Panc1 (cell line): ENCODE data around the gene ADPRH. TPM values are rescaled to one million over a fixed set of nuclear protein-coding genes. Genes with fewer than 3 reads are reported as not detected.

Experiments
- ATAC-seq: fragments of 200-7000 bp; cut with Tn5 transposase; 2 replicates; pipeline ENCODE4 v1.9.1; 2020; ENCODE audit warnings: mild to moderate bottlenecking, moderate library complexity
- BruUV-seq: library from RNA; stranded (reverse); fragments of 400-500 nt; replicated peaks from 2 replicates; lab custom pipeline; 2021; lab: Mats Ljungman, UMichigan
- CTCF ChIA-PET: fragments of 300-600 bp; sonication (Branson Sonifier 250); formaldehyde crosslinking; loops from one replicate; lab custom pipeline; 2022; ENCODE audit warnings: antibody characterized with exemption; lab: Charles Lee
- POLR2A ChIA-PET: fragments of 300-600 bp; sonication (Branson Sonifier 250); formaldehyde crosslinking; loops from one replicate; lab custom pipeline; 2022; ENCODE audit warnings: antibody characterized with exemption; lab: Charles Lee
- DNase-seq: peaks from one replicate; pipeline ENCODE4 v3.0.0-alpha.2; 2010; ENCODE audit warnings: low read depth, low spot score
- H3K27ac ChIP-seq: 2 replicates; pipeline ENCODE4 v1.5.1; 2011; ENCODE audit warnings: mild to moderate bottlenecking, low read length, inconsistent platforms
- H3K27me3 ChIP-seq: fragments of 200-500 bp; sonication (Bioruptor generic); 2 replicates; pipeline ENCODE4 v1.6.0; 2014; ENCODE audit warnings: low read length, inconsistent platforms; ENCODE audit not compliant: control insufficient read depth, insufficient read depth
- H3K36me3 ChIP-seq: fragments of 200-500 bp; sonication (Bioruptor generic); 2 replicates; pipeline ENCODE4 v1.5.1; 2014; ENCODE audit warnings: inconsistent platforms, mild to moderate bottlenecking, low read length, moderate library complexity; ENCODE audit not compliant: control insufficient read depth, insufficient read depth
- H3K4me1 ChIP-seq: 2 replicates; pipeline ENCODE4 v1.5.1; 2011; ENCODE audit warnings: inconsistent platforms, mild to moderate bottlenecking, low read length, moderate library complexity; ENCODE audit not compliant: control insufficient read depth, insufficient read depth
- H3K4me3 ChIP-seq, 2 experiments: 2 replicates each; pipeline ENCODE4 v1.5.1; 2011 to 2012; ENCODE audit warnings: low read depth in 2 of 2, low read length in 2 of 2, mild to moderate bottlenecking in 2 of 2, inconsistent platforms in 1 of 2, moderate library complexity in 1 of 2
- H3K9me3 ChIP-seq: fragments of 200-500 bp; sonication (Bioruptor generic); 2 replicates; pipeline ENCODE4 v1.5.1; 2014; ENCODE audit warnings: low read depth, mild to moderate bottlenecking, inconsistent platforms, low read length, moderate library complexity; ENCODE audit not compliant: control insufficient read depth, insufficient read depth
- POLR2AphosphoS5 ChIP-seq: IDR thresholded peaks from 2 replicates; pipeline ENCODE4 v1.6.1; 2012; ENCODE audit warnings: mild to moderate bottlenecking, low read depth, low read length, moderate library complexity
- SIN3A ChIP-seq: IDR thresholded peaks from 2 replicates; pipeline ENCODE4 v1.6.1; 2012; ENCODE audit warnings: low read depth, mild to moderate bottlenecking, low read length, moderate library complexity, borderline replicate concordance; ENCODE audit not compliant: insufficient read depth
- TCF7L2 ChIP-seq: IDR thresholded peaks from 2 replicates; pipeline ENCODE4 v1.6.1; 2011; ENCODE audit warnings: mild to moderate bottlenecking, low read depth, low read length, inconsistent platforms
- in situ Hi-C: cut with HindIII; loops from 2 replicates; pipeline ENCODE4 v1.10.0; 2016; ENCODE audit warnings: low sequenced_read_pairs, low pct_unique_long_range_greater_than_20kb
- intact Hi-C: fragments of 100-400 bp; cut with micrococcal nuclease; formaldehyde crosslinking; loops from one replicate; pipeline ENCODE4 v1.10.0; 2022; ENCODE audit not compliant: unreplicated experiment
- total RNA-seq: library from RNA; stranded (reverse); gene quantifications from one replicate; pipeline ENCODE4 v1.2.1, GENCODE V29; 2021; ENCODE audit not compliant: unreplicated experiment
- TF ChIP-seq, protein P1 (sequence below), 2 experiments: IDR thresholded peaks; 2 replicates each; pipeline ENCODE4 v1.6.1; 2011 to 2012; ENCODE audit warnings: low read depth in 2 of 2, control low read depth in 1 of 2, low read length in 1 of 2, mild to moderate bottlenecking in 1 of 2, moderate library complexity in 1 of 2; ENCODE audit not compliant: insufficient read depth in 1 of 2
- TF ChIP-seq, protein P2 (sequence below): fragments of 450-650 bp; IDR thresholded peaks from 2 replicates; pipeline ENCODE4 v1.5.1; 2017; ENCODE audit warnings: mild to moderate bottlenecking

The ADPRH gene
- total RNA-seq, 1 experiment from 2014 or later = 7.8 TPM

DNA sequence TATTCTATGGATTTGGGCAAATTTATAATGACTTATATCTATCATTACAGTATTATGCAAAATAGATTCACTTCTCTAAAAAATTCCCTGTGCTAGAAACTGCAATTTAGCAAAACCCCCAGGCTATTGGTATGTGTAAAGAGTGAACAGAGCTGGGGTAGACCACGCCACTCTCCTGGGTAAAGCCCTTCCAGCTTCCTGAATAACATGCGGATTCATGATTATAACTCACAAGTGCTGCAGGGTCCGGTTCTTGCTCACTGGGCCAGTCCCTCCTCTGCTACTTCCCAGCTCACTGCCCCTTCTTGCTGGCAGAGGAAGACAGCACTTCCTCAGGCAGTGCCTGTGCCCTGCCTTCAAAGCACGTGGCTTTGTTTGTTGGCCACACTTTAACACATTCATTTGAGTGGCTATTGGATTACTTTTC, 24.0 kb upstream of the ADPRH start:
- Histone ChIP-seq H3K9me3 (no peaks in the 10 kb centered on the region), H3K36me3 (no peaks in the 10 kb centered on the region), H3K4me3 (no peak overlapping the region), H3K4me1 (no peaks in the 10 kb centered on the region), H3K27ac (no peak overlapping the region), H3K27me3 (no peaks in the 10 kb centered on the region; the same call in 1 of the 2 replicates)
- DNase-seq (no peak), ATAC-seq (no peak)
- BruUV-seq = no TSS peak
- ChIA-PET POLR2A (no interaction called here), CTCF (no interaction called here)
- intact Hi-C loops (no loop called here), in situ Hi-C loops (no loop called here)
- no peak for TF ChIP-seq POLR2AphosphoS5
- TF ChIP-seq, protein P1, sequence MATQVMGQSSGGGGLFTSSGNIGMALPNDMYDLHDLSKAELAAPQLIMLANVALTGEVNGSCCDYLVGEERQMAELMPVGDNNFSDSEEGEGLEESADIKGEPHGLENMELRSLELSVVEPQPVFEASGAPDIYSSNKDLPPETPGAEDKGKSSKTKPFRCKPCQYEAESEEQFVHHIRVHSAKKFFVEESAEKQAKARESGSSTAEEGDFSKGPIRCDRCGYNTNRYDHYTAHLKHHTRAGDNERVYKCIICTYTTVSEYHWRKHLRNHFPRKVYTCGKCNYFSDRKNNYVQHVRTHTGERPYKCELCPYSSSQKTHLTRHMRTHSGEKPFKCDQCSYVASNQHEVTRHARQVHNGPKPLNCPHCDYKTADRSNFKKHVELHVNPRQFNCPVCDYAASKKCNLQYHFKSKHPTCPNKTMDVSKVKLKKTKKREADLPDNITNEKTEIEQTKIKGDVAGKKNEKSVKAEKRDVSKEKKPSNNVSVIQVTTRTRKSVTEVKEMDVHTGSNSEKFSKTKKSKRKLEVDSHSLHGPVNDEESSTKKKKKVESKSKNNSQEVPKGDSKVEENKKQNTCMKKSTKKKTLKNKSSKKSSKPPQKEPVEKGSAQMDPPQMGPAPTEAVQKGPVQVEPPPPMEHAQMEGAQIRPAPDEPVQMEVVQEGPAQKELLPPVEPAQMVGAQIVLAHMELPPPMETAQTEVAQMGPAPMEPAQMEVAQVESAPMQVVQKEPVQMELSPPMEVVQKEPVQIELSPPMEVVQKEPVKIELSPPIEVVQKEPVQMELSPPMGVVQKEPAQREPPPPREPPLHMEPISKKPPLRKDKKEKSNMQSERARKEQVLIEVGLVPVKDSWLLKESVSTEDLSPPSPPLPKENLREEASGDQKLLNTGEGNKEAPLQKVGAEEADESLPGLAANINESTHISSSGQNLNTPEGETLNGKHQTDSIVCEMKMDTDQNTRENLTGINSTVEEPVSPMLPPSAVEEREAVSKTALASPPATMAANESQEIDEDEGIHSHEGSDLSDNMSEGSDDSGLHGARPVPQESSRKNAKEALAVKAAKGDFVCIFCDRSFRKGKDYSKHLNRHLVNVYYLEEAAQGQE (IDR thresholded peaks at IDR 0.05; ENCODE audit: insufficient read depth in 1 of 2, low read depth in 2 of 2, low read length in 1 of 2) = no peak
- TF ChIP-seq SIN3A = no peak

DNA sequence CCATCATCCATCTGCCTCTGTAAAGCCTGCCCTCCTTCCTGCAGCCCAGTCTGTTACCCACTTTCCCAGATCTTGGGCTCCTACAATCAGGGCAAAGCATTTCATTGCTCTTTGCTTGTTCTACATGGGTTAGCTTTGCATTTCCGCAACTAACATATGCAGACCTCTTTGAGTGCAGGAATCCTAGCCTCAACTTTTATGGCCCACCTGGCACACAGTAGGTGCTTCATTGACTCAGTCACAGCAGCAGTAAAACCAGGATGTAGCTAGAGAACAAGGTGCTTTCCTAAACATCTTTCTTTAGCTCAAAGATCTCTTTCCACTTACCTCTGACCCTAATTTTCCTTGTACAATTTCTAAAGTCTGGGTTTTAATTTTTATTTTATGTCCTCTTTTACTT, 23.4 kb upstream of the ADPRH start:
- DNase-seq = no peak
- BruUV-seq = no TSS peak
- Histone ChIP-seq H3K4me3 (no peak overlapping the region), H3K27ac (no peak overlapping the region), H3K9me3 (no peaks in the 10 kb centered on the region), H3K36me3 (no peaks in the 10 kb centered on the region), H3K4me1 (no peaks in the 10 kb centered on the region), H3K27me3 (no peaks in the 10 kb centered on the region; the same call in 1 of the 2 replicates)
- ChIA-PET POLR2A (no interaction called here), CTCF (no interaction called here)
- intact Hi-C loops (no loop called here), in situ Hi-C loops (no loop called here)
- no peak for ATAC-seq
- TF ChIP-seq TCF7L2 = no peak
- TF ChIP-seq, protein P2, sequence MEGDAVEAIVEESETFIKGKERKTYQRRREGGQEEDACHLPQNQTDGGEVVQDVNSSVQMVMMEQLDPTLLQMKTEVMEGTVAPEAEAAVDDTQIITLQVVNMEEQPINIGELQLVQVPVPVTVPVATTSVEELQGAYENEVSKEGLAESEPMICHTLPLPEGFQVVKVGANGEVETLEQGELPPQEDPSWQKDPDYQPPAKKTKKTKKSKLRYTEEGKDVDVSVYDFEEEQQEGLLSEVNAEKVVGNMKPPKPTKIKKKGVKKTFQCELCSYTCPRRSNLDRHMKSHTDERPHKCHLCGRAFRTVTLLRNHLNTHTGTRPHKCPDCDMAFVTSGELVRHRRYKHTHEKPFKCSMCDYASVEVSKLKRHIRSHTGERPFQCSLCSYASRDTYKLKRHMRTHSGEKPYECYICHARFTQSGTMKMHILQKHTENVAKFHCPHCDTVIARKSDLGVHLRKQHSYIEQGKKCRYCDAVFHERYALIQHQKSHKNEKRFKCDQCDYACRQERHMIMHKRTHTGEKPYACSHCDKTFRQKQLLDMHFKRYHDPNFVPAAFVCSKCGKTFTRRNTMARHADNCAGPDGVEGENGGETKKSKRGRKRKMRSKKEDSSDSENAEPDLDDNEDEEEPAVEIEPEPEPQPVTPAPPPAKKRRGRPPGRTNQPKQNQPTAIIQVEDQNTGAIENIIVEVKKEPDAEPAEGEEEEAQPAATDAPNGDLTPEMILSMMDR = no peak
- no peak for TF ChIP-seq SIN3A
- TF ChIP-seq, protein P1 (IDR thresholded peaks at IDR 0.05; ENCODE audit: insufficient read depth in 1 of 2, low read depth in 2 of 2, low read length in 1 of 2) = no peak
- no peak for TF ChIP-seq POLR2AphosphoS5
